ENCODE measurements around the gene DOCK3.

Gene DOCK3

DNA sequence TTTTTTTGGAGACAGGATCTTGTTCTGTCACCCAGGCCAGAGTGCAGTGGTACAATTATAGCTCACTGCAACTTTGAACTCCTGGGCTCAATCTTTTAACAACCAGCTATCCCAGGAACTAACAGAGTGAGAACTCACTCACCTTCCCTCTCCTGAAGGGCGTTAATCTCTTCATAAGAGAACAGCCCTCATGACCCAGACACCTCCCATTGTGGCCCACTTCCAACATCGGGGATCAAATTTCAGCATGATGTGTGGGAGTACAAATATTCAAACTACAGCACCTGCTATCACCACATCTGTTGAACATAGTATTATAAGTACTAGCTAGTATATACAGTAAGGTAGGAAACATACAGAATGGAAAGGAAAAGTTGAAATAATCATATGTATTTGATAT lies 132.5 kb downstream of the DOCK3 start:
- no peak overlapping the region for H3K4me2 ChIP-seq (ENCODE audit: low read length)
- no peak overlapping the region for H3K4ac ChIP-seq (ENCODE audit: low read depth, low read length)
- DNase-seq = no peak
- H3K9ac ChIP-seq (ENCODE audit: low read length) = no peak overlapping the region
- no peaks in the 10 kb centered on the region for H3K4me1 ChIP-seq (ENCODE audit: control insufficient read depth, low read depth, low read length)
- H4K8ac ChIP-seq (ENCODE audit: low read depth, low read length) = no peak overlapping the region
- no peak overlapping the region for H2BK15ac ChIP-seq (replicated peaks; ENCODE audit: low read depth)
- no peaks in the 10 kb centered on the region for H3K27me3 ChIP-seq (ENCODE audit: insufficient read depth, low read length, poor library complexity)
- no peaks in the 10 kb centered on the region for H3K79me1 ChIP-seq (ENCODE audit: low read length)
- H3K18ac ChIP-seq (ENCODE audit: low read length) = no peak overlapping the region
- H2AK5ac ChIP-seq (ENCODE audit: low read length) = no peak overlapping the region
- H3K79me2 ChIP-seq (ENCODE audit: control insufficient read depth, insufficient read depth, low read length) = no peaks in the 10 kb centered on the region
- no peak overlapping the region for H3K4me3 ChIP-seq (ENCODE audit: low read length)
- no peaks in the 10 kb centered on the region for H3K36me3 ChIP-seq (ENCODE audit: control insufficient read depth, insufficient read depth, low read length)
- H2BK120ac ChIP-seq (ENCODE audit: low read depth, low read length) = no peak overlapping the region
- H3K56ac ChIP-seq (ENCODE audit: low read length) = no peak overlapping the region
- H3K23ac ChIP-seq (ENCODE audit: low read length) = no peak overlapping the region
- no peak overlapping the region for H2BK5ac ChIP-seq (ENCODE audit: low read length)
- no peak overlapping the region for H4K5ac ChIP-seq (ENCODE audit: low read length)
- no peak overlapping the region for H3K27ac ChIP-seq (ENCODE audit: low read depth, low read length)
- no CpG with 5 or more reads among the region's 2 CpGs for WGBS (ENCODE audit: extremely low coverage, insufficient coverage, low lambda C conversion rate)

DNA sequence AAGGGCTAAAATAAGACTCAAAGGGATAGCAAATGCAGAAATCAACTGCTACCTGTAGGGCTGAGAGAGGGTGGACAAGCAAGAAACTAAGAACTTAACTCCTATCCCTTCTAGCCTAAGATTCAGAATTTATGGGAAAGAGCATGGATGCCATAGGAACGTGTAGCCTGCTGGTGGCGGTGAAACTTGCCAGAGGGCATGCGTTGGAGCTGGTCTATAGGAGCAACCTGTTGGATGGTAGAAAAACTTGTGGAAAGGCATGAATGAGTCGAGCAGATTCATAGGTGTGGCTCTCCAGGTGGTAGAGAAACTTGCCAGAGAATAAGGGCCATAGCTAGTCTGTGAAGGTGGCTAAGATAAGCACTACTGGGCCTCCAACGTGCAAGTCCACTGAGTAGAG lies 137.2 kb downstream of the DOCK3 start:
- Histone ChIP-seq H3K18ac (ENCODE audit: low read length) (no peak overlapping the region), H3K4ac (ENCODE audit: low read depth, low read length) (no peak overlapping the region), H3K27ac (ENCODE audit: low read depth, low read length) (no peak overlapping the region), H3K56ac (ENCODE audit: low read length) (no peak overlapping the region), H3K4me3 (ENCODE audit: low read length) (no peak overlapping the region), H2BK5ac (ENCODE audit: low read length) (no peak overlapping the region), H2BK15ac (replicated peaks; ENCODE audit: low read depth) (no peak overlapping the region), H3K27me3 (ENCODE audit: insufficient read depth, low read length, poor library complexity) (no peaks in the 10 kb centered on the region), H2BK120ac (ENCODE audit: low read depth, low read length) (no peak overlapping the region), H3K79me2 (ENCODE audit: control insufficient read depth, insufficient read depth, low read length) (no peaks in the 10 kb centered on the region), H3K79me1 (ENCODE audit: low read length) (no peaks in the 10 kb centered on the region), H3K23ac (ENCODE audit: low read length) (no peak overlapping the region), H4K5ac (ENCODE audit: low read length) (no peak overlapping the region), H4K8ac (ENCODE audit: low read depth, low read length) (no peak overlapping the region), H3K4me1 (ENCODE audit: control insufficient read depth, low read depth, low read length) (no peaks in the 10 kb centered on the region), H3K36me3 (ENCODE audit: control insufficient read depth, insufficient read depth, low read length) (no peaks in the 10 kb centered on the region), H3K9ac (ENCODE audit: low read length) (no peak overlapping the region), H2AK5ac (ENCODE audit: low read length) (no peak overlapping the region), H3K4me2 (ENCODE audit: low read length) (no peak overlapping the region)
- peak; percentile 12 for DNase-seq
- WGBS (ENCODE audit: extremely low coverage, insufficient coverage, low lambda C conversion rate) = no CpG with 5 or more reads among the region's 5 CpGs

GRCh38 chr3:50815844-50816243 lies 141.1 kb downstream of the DOCK3 start:
- Histone ChIP-seq H3K79me2 (ENCODE audit: control insufficient read depth, insufficient read depth, low read length) (no peaks in the 10 kb centered on the region), H3K4me2 (ENCODE audit: low read length) (no peak overlapping the region), H2BK120ac (ENCODE audit: low read depth, low read length) (no peak overlapping the region), H3K27me3 (ENCODE audit: insufficient read depth, low read length, poor library complexity) (no peaks in the 10 kb centered on the region), H3K79me1 (ENCODE audit: low read length) (no peaks in the 10 kb centered on the region), H3K9ac (ENCODE audit: low read length) (no peak overlapping the region), H2BK15ac (replicated peaks; ENCODE audit: low read depth) (no peak overlapping the region), H2AK5ac (ENCODE audit: low read length) (no peak overlapping the region), H3K56ac (ENCODE audit: low read length) (no peak overlapping the region), H3K36me3 (ENCODE audit: control insufficient read depth, insufficient read depth, low read length) (no peaks in the 10 kb centered on the region), H4K5ac (ENCODE audit: low read length) (no peak overlapping the region), H3K27ac (ENCODE audit: low read depth, low read length) (no peak overlapping the region), H3K23ac (ENCODE audit: low read length) (no peak overlapping the region), H3K18ac (ENCODE audit: low read length) (no peak overlapping the region), H3K4me1 (ENCODE audit: control insufficient read depth, low read depth, low read length) (peaks cover 2% of the 10 kb centered on the region), H3K4me3 (ENCODE audit: low read length) (no peak overlapping the region), H2BK5ac (ENCODE audit: low read length) (no peak overlapping the region), H3K4ac (ENCODE audit: low read depth, low read length) (no peak overlapping the region), H4K8ac (ENCODE audit: low read depth, low read length) (no peak overlapping the region)
- DNase-seq = peak; percentile 16

- H3K56ac ChIP-seq (ENCODE audit: low read length) = no peak overlapping the region
Observed at GRCh38 chr3:50816894-50817293, 142.2 kb downstream of the DOCK3 start.

GRCh38 chr3:50817756-50818529 lies 143.2 kb downstream of the DOCK3 start:
- peak; percentile 60 for DNase-seq
- Histone ChIP-seq H2BK5ac (ENCODE audit: low read length) (no peak overlapping the region), H3K23ac (ENCODE audit: low read length) (no peak overlapping the region), H3K79me2 (ENCODE audit: control insufficient read depth, insufficient read depth, low read length) (no peaks in the 10 kb centered on the region), H3K9ac (ENCODE audit: low read length) (no peak overlapping the region), H3K79me1 (ENCODE audit: low read length) (no peaks in the 10 kb centered on the region), H2BK120ac (ENCODE audit: low read depth, low read length) (no peak overlapping the region), H3K18ac (ENCODE audit: low read length) (peak overlapping the region; percentile 51), H3K4ac (ENCODE audit: low read depth, low read length) (no peak overlapping the region), H3K4me2 (ENCODE audit: low read length) (no peak overlapping the region), H4K8ac (ENCODE audit: low read depth, low read length) (no peak overlapping the region), H4K5ac (ENCODE audit: low read length) (no peak overlapping the region), H2AK5ac (ENCODE audit: low read length) (no peak overlapping the region), H2BK15ac (replicated peaks; ENCODE audit: low read depth) (no peak overlapping the region), H3K27me3 (ENCODE audit: insufficient read depth, low read length, poor library complexity) (no peaks in the 10 kb centered on the region), H3K4me1 (ENCODE audit: control insufficient read depth, low read depth, low read length) (peaks cover 2% of the 10 kb centered on the region), H3K56ac (ENCODE audit: low read length) (no peak overlapping the region), H3K27ac (ENCODE audit: low read depth, low read length) (peak overlapping the region; percentile 60), H3K4me3 (ENCODE audit: low read length) (no peak overlapping the region), H3K36me3 (ENCODE audit: control insufficient read depth, insufficient read depth, low read length) (no peaks in the 10 kb centered on the region)
- WGBS (ENCODE audit: extremely low coverage, insufficient coverage, low lambda C conversion rate) = no CpG with 5 or more reads among the region's 3 CpGs

More at GRCh38 chr3:50816894-50817293, 142.2 kb downstream of the DOCK3 start:
- Histone ChIP-seq H3K79me2 (ENCODE audit: control insufficient read depth, insufficient read depth, low read length) (no peaks in the 10 kb centered on the region), H3K36me3 (ENCODE audit: control insufficient read depth, insufficient read depth, low read length) (no peaks in the 10 kb centered on the region), H2BK15ac (replicated peaks; ENCODE audit: low read depth) (no peak overlapping the region), H2BK5ac (ENCODE audit: low read length) (no peak overlapping the region), H3K23ac (ENCODE audit: low read length) (no peak overlapping the region), H3K79me1 (ENCODE audit: low read length) (no peaks in the 10 kb centered on the region), H3K4ac (ENCODE audit: low read depth, low read length) (no peak overlapping the region), H3K4me3 (ENCODE audit: low read length) (no peak overlapping the region), H3K4me1 (ENCODE audit: control insufficient read depth, low read depth, low read length) (peaks cover 2% of the 10 kb centered on the region), H2AK5ac (ENCODE audit: low read length) (no peak overlapping the region), H3K27me3 (ENCODE audit: insufficient read depth, low read length, poor library complexity) (no peaks in the 10 kb centered on the region), H3K18ac (ENCODE audit: low read length) (no peak overlapping the region), H3K27ac (ENCODE audit: low read depth, low read length) (no peak overlapping the region), H4K8ac (ENCODE audit: low read depth, low read length) (no peak overlapping the region), H3K9ac (ENCODE audit: low read length) (no peak overlapping the region), H2BK120ac (ENCODE audit: low read depth, low read length) (no peak overlapping the region), H3K4me2 (ENCODE audit: low read length) (no peak overlapping the region), H4K5ac (ENCODE audit: low read length) (no peak overlapping the region)
- no CpG with 5 or more reads among the region's 3 CpGs for WGBS (ENCODE audit: extremely low coverage, insufficient coverage, low lambda C conversion rate)
- no peak for DNase-seq

DNA sequence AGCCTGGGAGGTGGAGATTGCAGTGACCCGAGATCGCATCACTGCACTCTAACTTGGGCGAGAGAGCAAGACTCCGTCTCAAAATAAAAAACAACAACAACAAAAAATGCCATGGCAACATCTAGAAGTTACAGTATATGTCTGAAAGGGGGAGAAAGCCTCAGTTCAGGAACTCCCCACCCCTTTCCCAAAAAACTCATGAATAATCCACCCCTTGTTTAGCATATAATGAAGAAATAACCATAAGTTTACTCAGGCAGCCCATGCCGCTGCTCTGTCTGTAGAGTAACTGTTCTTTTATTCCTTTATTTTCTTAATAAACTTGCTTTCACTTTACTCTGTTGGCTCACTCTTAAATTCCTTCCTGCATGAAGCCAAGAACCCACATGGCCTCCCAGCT lies 145.2 kb downstream of the DOCK3 start:
- Histone ChIP-seq H3K79me2 (ENCODE audit: control insufficient read depth, insufficient read depth, low read length) (no peaks in the 10 kb centered on the region), H4K8ac (ENCODE audit: low read depth, low read length) (no peak overlapping the region), H3K56ac (ENCODE audit: low read length) (no peak overlapping the region), H3K27ac (ENCODE audit: low read depth, low read length) (no peak overlapping the region), H3K9ac (ENCODE audit: low read length) (no peak overlapping the region), H3K36me3 (ENCODE audit: control insufficient read depth, insufficient read depth, low read length) (no peaks in the 10 kb centered on the region), H3K23ac (ENCODE audit: low read length) (no peak overlapping the region), H3K4me3 (ENCODE audit: low read length) (no peak overlapping the region), H2BK120ac (ENCODE audit: low read depth, low read length) (no peak overlapping the region), H2BK5ac (ENCODE audit: low read length) (no peak overlapping the region), H4K5ac (ENCODE audit: low read length) (no peak overlapping the region), H2BK15ac (replicated peaks; ENCODE audit: low read depth) (no peak overlapping the region), H2AK5ac (ENCODE audit: low read length) (no peak overlapping the region), H3K79me1 (ENCODE audit: low read length) (no peaks in the 10 kb centered on the region), H3K4me2 (ENCODE audit: low read length) (no peak overlapping the region), H3K4ac (ENCODE audit: low read depth, low read length) (no peak overlapping the region), H3K18ac (ENCODE audit: low read length) (no peak overlapping the region), H3K27me3 (ENCODE audit: insufficient read depth, low read length, poor library complexity) (no peaks in the 10 kb centered on the region), H3K4me1 (ENCODE audit: control insufficient read depth, low read depth, low read length) (peaks cover 2% of the 10 kb centered on the region)
- WGBS (ENCODE audit: extremely low coverage, insufficient coverage, low lambda C conversion rate) = no CpG with 5 or more reads among the region's 5 CpGs
- DNase-seq = no peak

Measured in mesendoderm (in vitro differentiated cells).